Measurements from ENCODE around the gene MAP4K5. TPM values are rescaled to one million over a fixed set of nuclear protein-coding genes. Genes with fewer than 3 reads are reported as not detected.

Gene MAP4K5
- total RNA-seq, 3 donors from 2014 or later = 108 to 165 (median 119) TPM

DNA sequence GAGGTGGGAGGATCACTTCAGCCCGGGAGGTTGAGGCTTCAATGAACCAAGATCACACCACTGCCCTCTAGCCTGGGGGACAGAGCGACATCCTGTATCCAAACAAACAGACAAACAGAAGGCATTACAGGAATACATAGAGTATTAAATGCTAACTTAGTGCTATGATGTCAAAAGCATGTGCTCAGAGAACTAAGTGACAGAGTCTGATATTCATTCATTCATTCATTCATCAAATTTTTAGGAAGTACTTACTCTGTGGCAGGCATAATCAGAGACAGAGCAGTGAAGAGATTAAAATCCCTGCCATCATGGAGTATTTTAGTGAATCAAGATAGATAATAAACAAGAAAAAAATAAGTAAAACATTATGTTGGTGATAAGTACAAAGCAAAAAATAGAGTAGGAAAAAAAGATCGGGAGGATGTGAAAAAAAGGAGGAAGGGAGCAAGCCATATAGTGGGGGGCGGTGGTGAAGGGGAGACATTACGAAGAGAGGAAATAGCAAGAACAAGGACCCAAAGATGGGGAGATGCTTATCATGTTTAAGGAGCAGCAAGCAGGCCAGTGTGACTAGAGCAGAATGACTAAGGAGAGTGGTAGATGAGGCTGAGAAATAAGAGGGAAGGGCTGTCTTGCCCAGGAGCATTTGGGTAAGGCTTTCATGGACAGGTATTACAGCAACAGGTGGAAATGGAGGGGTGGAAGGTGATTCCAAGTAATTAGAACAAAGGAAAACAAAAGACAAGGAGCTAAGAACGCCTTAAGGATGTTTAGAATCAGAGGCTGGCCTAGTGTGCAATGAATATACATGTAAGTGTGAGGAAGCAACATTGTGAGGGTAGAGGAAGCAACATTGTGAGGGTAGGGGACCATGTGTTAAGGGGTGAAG lies 2.8 kb downstream of the MAP4K5 start:
- Histone ChIP-seq H3K27ac (peak overlapping the region; percentile 16 to 42), H3K36me3 (no peaks in the 10 kb centered on the region), H3K4me3 (peak overlapping the region in 1 of 3 donors; percentile 98), H3K9me3 (no peaks in the 10 kb centered on the region), H3K4me1 (peaks cover 0 to 18% of the 10 kb centered on the region in 2 donors), H3K27me3 (no peaks in the 10 kb centered on the region)
- DNase-seq (ENCODE audit: low spot score in 2 of 2) = no peak
- intact Hi-C loops (cut with DNase I; ENCODE audit: low total_unique reads) = no loop called here
- no peak for TF ChIP-seq POLR2AphosphoS5 (IDR thresholded peaks at IDR 0.05)
- TF ChIP-seq, protein P1, sequence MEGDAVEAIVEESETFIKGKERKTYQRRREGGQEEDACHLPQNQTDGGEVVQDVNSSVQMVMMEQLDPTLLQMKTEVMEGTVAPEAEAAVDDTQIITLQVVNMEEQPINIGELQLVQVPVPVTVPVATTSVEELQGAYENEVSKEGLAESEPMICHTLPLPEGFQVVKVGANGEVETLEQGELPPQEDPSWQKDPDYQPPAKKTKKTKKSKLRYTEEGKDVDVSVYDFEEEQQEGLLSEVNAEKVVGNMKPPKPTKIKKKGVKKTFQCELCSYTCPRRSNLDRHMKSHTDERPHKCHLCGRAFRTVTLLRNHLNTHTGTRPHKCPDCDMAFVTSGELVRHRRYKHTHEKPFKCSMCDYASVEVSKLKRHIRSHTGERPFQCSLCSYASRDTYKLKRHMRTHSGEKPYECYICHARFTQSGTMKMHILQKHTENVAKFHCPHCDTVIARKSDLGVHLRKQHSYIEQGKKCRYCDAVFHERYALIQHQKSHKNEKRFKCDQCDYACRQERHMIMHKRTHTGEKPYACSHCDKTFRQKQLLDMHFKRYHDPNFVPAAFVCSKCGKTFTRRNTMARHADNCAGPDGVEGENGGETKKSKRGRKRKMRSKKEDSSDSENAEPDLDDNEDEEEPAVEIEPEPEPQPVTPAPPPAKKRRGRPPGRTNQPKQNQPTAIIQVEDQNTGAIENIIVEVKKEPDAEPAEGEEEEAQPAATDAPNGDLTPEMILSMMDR (IDR thresholded peaks at IDR 0.05) = no peak
- no peak for TF ChIP-seq POLR2A (IDR thresholded peaks at IDR 0.05)

DNA sequence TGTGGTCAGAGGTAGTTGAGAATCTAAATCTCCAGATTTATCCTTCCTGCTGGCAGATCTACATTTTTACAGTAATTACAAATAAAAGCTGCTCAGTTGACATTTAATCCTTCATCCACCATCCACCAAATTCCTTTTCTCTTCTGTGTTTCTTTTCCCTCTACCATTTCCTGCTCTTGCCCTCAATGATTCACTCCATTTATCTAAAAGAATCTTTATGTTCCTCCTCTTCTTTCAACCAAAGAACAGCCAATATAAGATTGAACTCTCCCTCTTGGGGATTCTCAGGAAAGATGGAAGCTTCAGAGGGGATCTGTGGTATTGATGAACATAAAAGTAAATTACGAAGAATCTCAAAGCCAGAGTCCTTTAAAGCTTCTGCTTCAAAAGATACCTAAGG lies 4.4 kb downstream of the MAP4K5 start:
- no peak for DNase-seq (ENCODE audit: low spot score in 2 of 2)
- no peak overlapping the region for H3K4me3 ChIP-seq
- no peaks in the 10 kb centered on the region for H3K9me3 ChIP-seq
- no peaks in the 10 kb centered on the region for H3K27me3 ChIP-seq
- no peaks in the 10 kb centered on the region for H3K36me3 ChIP-seq
- intact Hi-C loops (cut with DNase I; ENCODE audit: low total_unique reads) = no loop called here
- TF ChIP-seq POLR2A (IDR thresholded peaks at IDR 0.05) (no peak), POLR2AphosphoS5 (IDR thresholded peaks at IDR 0.05) (no peak)
- TF ChIP-seq, protein P1 (IDR thresholded peaks at IDR 0.05) = no peak
- H3K4me1 ChIP-seq = peaks cover 0 to 15% of the 10 kb centered on the region in 2 donors
- H3K27ac ChIP-seq = no peak overlapping the region

DNA sequence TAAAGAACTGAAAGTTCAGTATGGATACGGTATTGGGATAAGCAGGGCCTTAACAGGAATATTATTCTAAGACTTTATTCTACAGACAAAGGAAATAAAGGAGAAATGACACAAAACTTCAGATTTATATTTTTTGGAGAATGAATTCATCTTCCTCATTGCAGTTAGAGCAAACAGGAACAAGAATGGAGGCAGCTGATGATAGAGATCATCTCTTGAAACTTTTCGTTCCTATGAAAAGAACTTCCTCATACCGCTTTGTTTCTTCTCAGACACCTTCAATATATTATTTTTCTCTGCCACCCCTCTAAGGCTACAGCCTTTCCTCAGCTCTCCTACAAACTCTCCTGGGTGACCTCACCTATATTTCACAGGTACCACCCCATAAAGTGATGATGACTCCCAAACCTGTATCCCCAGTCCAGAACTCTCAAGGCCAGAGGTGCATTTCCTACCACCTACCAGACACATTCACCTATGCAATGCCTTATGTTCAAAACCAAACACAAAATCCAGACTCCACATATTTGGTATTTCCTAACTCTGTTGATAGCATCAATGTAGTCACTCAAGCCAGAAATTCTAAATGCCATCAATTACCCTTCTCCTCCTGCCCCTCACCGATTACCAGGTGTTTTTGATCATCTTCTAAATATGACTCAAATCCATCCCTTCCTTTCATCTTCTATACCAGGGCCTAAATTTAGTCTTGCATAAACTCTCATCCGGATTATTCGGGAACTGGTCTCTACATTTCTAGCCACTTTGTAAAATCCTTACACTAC lies 7.4 kb downstream of the MAP4K5 start:
- no peak for DNase-seq (ENCODE audit: low spot score in 2 of 2)
- no peaks in the 10 kb centered on the region for H3K27me3 ChIP-seq
- no peak for TF ChIP-seq POLR2AphosphoS5 (IDR thresholded peaks at IDR 0.05)
- TF ChIP-seq, protein P1 (IDR thresholded peaks at IDR 0.05) = no peak
- TF ChIP-seq POLR2A (IDR thresholded peaks at IDR 0.05) = no peak
- no peaks in the 10 kb centered on the region for H3K36me3 ChIP-seq
- no peak overlapping the region for H3K4me3 ChIP-seq
- peaks cover 0 to 19% of the 10 kb centered on the region in 2 donors for H3K4me1 ChIP-seq
- intact Hi-C loops (cut with DNase I; ENCODE audit: low total_unique reads) = no loop called here
- H3K27ac ChIP-seq = no peak overlapping the region
- no peaks in the 10 kb centered on the region for H3K9me3 ChIP-seq

DNA sequence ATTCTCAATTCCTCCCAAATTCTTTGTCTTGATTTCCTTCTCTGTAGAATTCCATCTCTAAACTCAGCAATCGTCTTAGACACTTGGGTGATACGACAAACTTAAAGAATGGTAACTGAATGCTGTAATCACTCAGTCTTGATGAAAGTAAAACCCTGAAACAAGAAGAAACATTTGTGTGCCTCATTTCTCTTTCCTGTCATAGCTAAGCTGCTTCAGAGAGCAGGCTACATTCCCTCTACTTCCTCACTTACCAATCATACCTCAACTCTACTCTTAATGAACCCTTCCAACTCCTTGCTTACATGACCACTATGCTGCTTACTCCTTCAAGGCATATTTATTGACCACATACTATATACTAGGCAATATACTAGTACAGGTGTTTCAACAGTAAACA lies 8.3 kb downstream of the MAP4K5 start:
- no peaks in the 10 kb centered on the region for H3K36me3 ChIP-seq
- H3K4me3 ChIP-seq = no peak overlapping the region
- peaks cover 0 to 10% of the 10 kb centered on the region in 2 donors for H3K4me1 ChIP-seq
- TF ChIP-seq POLR2A (IDR thresholded peaks at IDR 0.05) (no peak), POLR2AphosphoS5 (IDR thresholded peaks at IDR 0.05) (no peak)
- TF ChIP-seq, protein P1 (IDR thresholded peaks at IDR 0.05) = no peak
- DNase-seq (ENCODE audit: low spot score in 2 of 2) = no peak
- intact Hi-C loops (cut with DNase I; ENCODE audit: low total_unique reads) = no loop called here
- no peaks in the 10 kb centered on the region for H3K9me3 ChIP-seq
- H3K27ac ChIP-seq = no peak overlapping the region
- no peaks in the 10 kb centered on the region for H3K27me3 ChIP-seq

All from breast epithelium (tissue), 4 donors.